HepG2 (cell line): ENCODE data around the gene ATXN7L3. TPM values are rescaled to one million over a fixed set of nuclear protein-coding genes. Genes with fewer than 3 reads are reported as not detected.
A peak's percentile ranks its signal among the peaks of the same experiment; 100 is the strongest.

Experiments
- ASH2L ChIP-seq: fragments of 300-600, 200-600 bp; sonication (generic); IDR thresholded peaks from 2 replicates; pipeline ENCODE4 v1.7.0; 2017; ENCODE audit warnings: low read depth, mild to moderate bottlenecking, moderate library complexity, mixed read lengths, low read length; ENCODE audit not compliant: insufficient read length
- ATF1 ChIP-seq: IDR thresholded peaks from 2 replicates; pipeline ENCODE4 v1.6.1; 2016; ENCODE audit warnings: mild to moderate bottlenecking, control low read depth
- FOXJ3 ChIP-seq: sonication (generic); formaldehyde crosslinking; IDR thresholded peaks from 2 replicates; pipeline ENCODE4 v1.4.0; 2020; ENCODE audit warnings: missing genetic modification reagents, mild to moderate bottlenecking, borderline replicate concordance
- HNRNPK ChIP-seq: fragments of 200-400 bp; formaldehyde crosslinking; IDR thresholded peaks from 2 replicates; pipeline ENCODE4 v1.6.1; 2018; ENCODE audit warnings: low read length, low read depth, moderate library complexity, mild to moderate bottlenecking; ENCODE audit not compliant: poor library complexity, severe bottlenecking
- NR3C1 ChIP-seq: sonication (generic); formaldehyde crosslinking; IDR thresholded peaks from 2 replicates; pipeline ENCODE4 v1.4.0; 2020; ENCODE audit warnings: missing genetic modification reagents
- NRL ChIP-seq: sonication (generic); formaldehyde crosslinking; IDR thresholded peaks from 2 replicates; pipeline ENCODE4 v1.5.0; 2020; ENCODE audit warnings: missing genetic modification reagents, mild to moderate bottlenecking, moderate library complexity, borderline replicate concordance
- SIN3A ChIP-seq: IDR thresholded peaks from 2 replicates; pipeline ENCODE4 v1.6.1; 2011; ENCODE audit warnings: low read depth, mild to moderate bottlenecking, control low read depth, low read length, borderline replicate concordance
- SMAD1 ChIP-seq: sonication (generic); formaldehyde crosslinking; IDR thresholded peaks from 2 replicates; pipeline ENCODE4 v1.4.0; 2020; ENCODE audit warnings: missing genetic modification reagents, low read depth, mild to moderate bottlenecking, borderline replicate concordance
- TBL1XR1 ChIP-seq: fragments of 150-350 bp; IDR thresholded peaks from 2 replicates; pipeline ENCODE4 v1.6.1; 2014; ENCODE audit warnings: borderline replicate concordance, low read length; ENCODE audit not compliant: partially characterized antibody
- ZBTB42 ChIP-seq: sonication (generic); formaldehyde crosslinking; IDR thresholded peaks from 2 replicates; pipeline ENCODE4 v1.5.0; 2020; ENCODE audit warnings: mild to moderate bottlenecking, missing genetic modification reagents
- ZBTB8A ChIP-seq: sonication (generic); formaldehyde crosslinking; IDR thresholded peaks from 2 replicates; pipeline ENCODE4 v1.4.0; 2020; ENCODE audit warnings: mild to moderate bottlenecking, low read depth, missing genetic modification reagents, borderline replicate concordance
- ZMYM3 ChIP-seq: sonication (generic); formaldehyde crosslinking; IDR thresholded peaks from 2 replicates; pipeline ENCODE4 v1.5.1; 2020; ENCODE audit warnings: mild to moderate bottlenecking, missing genetic modification reagents
- ZNF616 ChIP-seq: sonication (generic); formaldehyde crosslinking; IDR thresholded peaks from 2 replicates; pipeline ENCODE4 v1.5.0; 2020; ENCODE audit warnings: low read depth, mild to moderate bottlenecking, missing genetic modification reagents
- ZNF639 ChIP-seq: conservative IDR thresholded peaks from 2 replicates; pipeline ENCODE4 v1.6.1; 2018; ENCODE audit warnings: missing genetic modification reagents
- ZNF784 ChIP-seq: sonication (generic); formaldehyde crosslinking; IDR thresholded peaks from 2 replicates; pipeline ENCODE4 v1.5.1; 2020; ENCODE audit warnings: missing genetic modification reagents, mild to moderate bottlenecking, borderline replicate concordance
- polyA plus RNA-seq, 8 experiments: library from polyadenylated mRNA; depleted of rRNA in 3 of 8; stranded (reverse) in 7 of 8; unstranded in 1 of 8; fragments of >200 nt; fragmentation: Illumina TruSeq in 4 of 8; extraction: Trizol in 4 of 8; gene quantifications; 2 replicates each; pipeline versions ENCODE4 v1.2.1 to v1.2.3, GENCODE V29; 2011 to 2016; ENCODE audit warnings: low read depth in 4 of 8, missing spikeins in 1 of 8, mixed read lengths in 1 of 8; ENCODE audit not compliant: insufficient read depth in 1 of 8
- total RNA-seq, 5 experiments: library from RNA; depleted of rRNA; stranded (reverse); fragments of >200 nt; fragmentation: Illumina TruSeq; extraction: Trizol; gene quantifications; 2 replicates each; pipeline ENCODE4 v1.2.3, GENCODE V29; 2016; ENCODE audit warnings: low read depth in 1 of 5
- TF ChIP-seq, protein P1 (sequence below): sonication (generic); formaldehyde crosslinking; IDR thresholded peaks from 2 replicates; pipeline ENCODE4 v1.9.0; 2021; ENCODE audit warnings: mild to moderate bottlenecking, missing genetic modification reagents
- TF ChIP-seq, protein P2 (sequence below): IDR thresholded peaks from 2 replicates; pipeline ENCODE4 v1.6.1; 2016; ENCODE audit warnings: mild to moderate bottlenecking, missing biosample characterization, missing genetic modification reagents
- TF ChIP-seq, protein P3 (sequence below): sonication (generic); formaldehyde crosslinking; IDR thresholded peaks from 2 replicates; pipeline ENCODE4 v1.9.0; 2021; ENCODE audit warnings: missing genetic modification reagents, mild to moderate bottlenecking, borderline replicate concordance

The ATXN7L3 gene
- total and polyA plus RNA-seq, 2 of the 13 experiments (the other 11 are each of a cell fraction or from before 2014, with no cell fraction given): 44.5 to 59.1 TPM

- TF ChIP-seq, protein P1, sequence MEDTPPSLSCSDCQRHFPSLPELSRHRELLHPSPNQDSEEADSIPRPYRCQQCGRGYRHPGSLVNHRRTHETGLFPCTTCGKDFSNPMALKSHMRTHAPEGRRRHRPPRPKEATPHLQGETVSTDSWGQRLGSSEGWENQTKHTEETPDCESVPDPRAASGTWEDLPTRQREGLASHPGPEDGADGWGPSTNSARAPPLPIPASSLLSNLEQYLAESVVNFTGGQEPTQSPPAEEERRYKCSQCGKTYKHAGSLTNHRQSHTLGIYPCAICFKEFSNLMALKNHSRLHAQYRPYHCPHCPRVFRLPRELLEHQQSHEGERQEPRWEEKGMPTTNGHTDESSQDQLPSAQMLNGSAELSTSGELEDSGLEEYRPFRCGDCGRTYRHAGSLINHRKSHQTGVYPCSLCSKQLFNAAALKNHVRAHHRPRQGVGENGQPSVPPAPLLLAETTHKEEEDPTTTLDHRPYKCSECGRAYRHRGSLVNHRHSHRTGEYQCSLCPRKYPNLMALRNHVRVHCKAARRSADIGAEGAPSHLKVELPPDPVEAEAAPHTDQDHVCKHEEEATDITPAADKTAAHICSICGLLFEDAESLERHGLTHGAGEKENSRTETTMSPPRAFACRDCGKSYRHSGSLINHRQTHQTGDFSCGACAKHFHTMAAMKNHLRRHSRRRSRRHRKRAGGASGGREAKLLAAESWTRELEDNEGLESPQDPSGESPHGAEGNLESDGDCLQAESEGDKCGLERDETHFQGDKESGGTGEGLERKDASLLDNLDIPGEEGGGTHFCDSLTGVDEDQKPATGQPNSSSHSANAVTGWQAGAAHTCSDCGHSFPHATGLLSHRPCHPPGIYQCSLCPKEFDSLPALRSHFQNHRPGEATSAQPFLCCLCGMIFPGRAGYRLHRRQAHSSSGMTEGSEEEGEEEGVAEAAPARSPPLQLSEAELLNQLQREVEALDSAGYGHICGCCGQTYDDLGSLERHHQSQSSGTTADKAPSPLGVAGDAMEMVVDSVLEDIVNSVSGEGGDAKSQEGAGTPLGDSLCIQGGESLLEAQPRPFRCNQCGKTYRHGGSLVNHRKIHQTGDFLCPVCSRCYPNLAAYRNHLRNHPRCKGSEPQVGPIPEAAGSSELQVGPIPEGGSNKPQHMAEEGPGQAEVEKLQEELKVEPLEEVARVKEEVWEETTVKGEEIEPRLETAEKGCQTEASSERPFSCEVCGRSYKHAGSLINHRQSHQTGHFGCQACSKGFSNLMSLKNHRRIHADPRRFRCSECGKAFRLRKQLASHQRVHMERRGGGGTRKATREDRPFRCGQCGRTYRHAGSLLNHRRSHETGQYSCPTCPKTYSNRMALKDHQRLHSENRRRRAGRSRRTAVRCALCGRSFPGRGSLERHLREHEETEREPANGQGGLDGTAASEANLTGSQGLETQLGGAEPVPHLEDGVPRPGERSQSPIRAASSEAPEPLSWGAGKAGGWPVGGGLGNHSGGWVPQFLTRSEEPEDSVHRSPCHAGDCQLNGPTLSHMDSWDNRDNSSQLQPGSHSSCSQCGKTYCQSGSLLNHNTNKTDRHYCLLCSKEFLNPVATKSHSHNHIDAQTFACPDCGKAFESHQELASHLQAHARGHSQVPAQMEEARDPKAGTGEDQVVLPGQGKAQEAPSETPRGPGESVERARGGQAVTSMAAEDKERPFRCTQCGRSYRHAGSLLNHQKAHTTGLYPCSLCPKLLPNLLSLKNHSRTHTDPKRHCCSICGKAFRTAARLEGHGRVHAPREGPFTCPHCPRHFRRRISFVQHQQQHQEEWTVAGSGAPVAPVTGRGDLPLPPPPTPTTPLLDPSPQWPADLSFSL: no peak
- TF ChIP-seq SMAD1 (CRISPR knock-in tag) (peak; percentile 80; the same call in 1 of the 2 replicates), ZBTB8A (CRISPR knock-in tag) (no peak), ZMYM3 (CRISPR knock-in tag) (no peak), ASH2L (peak; percentile 96), ZNF639 (CRISPR knock-in tag) (peak; percentile 54), ZNF616 (CRISPR knock-in tag) (no peak), ATF1 (peak; percentile 99), ZNF784 (CRISPR knock-in tag) (no peak; the same call in 1 of the 2 replicates), HNRNPK (peak; percentile 25), ZBTB42 (CRISPR knock-in tag) (no peak), NR3C1 (CRISPR knock-in tag) (no peak), FOXJ3 (CRISPR knock-in tag) (peak; percentile 59; the same call in 1 of the 2 replicates), NRL (peak; percentile 57; the same call in 1 of the 2 replicates), SIN3A (peak; percentile 93), TBL1XR1 (peak; percentile 14)
- TF ChIP-seq, protein P2, sequence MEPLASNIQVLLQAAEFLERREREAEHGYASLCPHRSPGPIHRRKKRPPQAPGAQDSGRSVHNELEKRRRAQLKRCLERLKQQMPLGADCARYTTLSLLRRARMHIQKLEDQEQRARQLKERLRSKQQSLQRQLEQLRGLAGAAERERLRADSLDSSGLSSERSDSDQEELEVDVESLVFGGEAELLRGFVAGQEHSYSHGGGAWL (CRISPR knock-in tag): no peak; the same call in 1 of the 2 replicates
- TF ChIP-seq, protein P3, sequence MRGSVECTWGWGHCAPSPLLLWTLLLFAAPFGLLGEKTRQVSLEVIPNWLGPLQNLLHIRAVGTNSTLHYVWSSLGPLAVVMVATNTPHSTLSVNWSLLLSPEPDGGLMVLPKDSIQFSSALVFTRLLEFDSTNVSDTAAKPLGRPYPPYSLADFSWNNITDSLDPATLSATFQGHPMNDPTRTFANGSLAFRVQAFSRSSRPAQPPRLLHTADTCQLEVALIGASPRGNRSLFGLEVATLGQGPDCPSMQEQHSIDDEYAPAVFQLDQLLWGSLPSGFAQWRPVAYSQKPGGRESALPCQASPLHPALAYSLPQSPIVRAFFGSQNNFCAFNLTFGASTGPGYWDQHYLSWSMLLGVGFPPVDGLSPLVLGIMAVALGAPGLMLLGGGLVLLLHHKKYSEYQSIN: no peak
These were observed 13.2 kb downstream of the ATXN7L3 start, which contains the start of gene TMUB2 (continued) for GRCh38 chr17:44186307-44187130.
